Lung (tissue), 12 donors: ENCODE data around the gene FZD10. TPM values are rescaled to one million over a fixed set of nuclear protein-coding genes. Genes with fewer than 3 reads are reported as not detected.

ENCODE experiments used
- ATAC-seq: fragments of 200-7000 bp; cut with Tn5 transposase; one replicate; pipeline ENCODE4 v1.9.1; 2020; ENCODE audit warnings: moderate number of reproducible peaks; ENCODE audit not compliant: insufficient read depth, low FRiP score
- DNase-seq, 3 donors: peaks; one replicate each; pipeline ENCODE4 v3.0.0-alpha.2; 2013 to 2017
- H3K27ac ChIP-seq, 2 donors: one replicate each; pipeline ENCODE4 v1.5.1; 2013; ENCODE audit warnings: mild to moderate bottlenecking in 2 of 2, moderate library complexity in 2 of 2, control low read depth in 1 of 2, inconsistent platforms in 1 of 2, low read depth in 1 of 2, low read length in 1 of 2
- H3K27me3 ChIP-seq, 3 donors: one replicate each; pipeline ENCODE4 v1.5.1; 2013; ENCODE audit warnings: low read length in 2 of 3; ENCODE audit not compliant: control insufficient read depth in 3 of 3, insufficient read depth in 3 of 3
- H3K36me3 ChIP-seq, 4 donors: one replicate each; pipeline ENCODE4 v1.5.1; 2013; ENCODE audit warnings: low read length in 4 of 4, mild to moderate bottlenecking in 1 of 4, moderate library complexity in 1 of 4; ENCODE audit not compliant: control insufficient read depth in 4 of 4, insufficient read depth in 4 of 4
- H3K4me1 ChIP-seq, 5 donors: one replicate each; pipeline ENCODE4 v1.5.1; 2013; ENCODE audit warnings: low read length in 5 of 5, mild to moderate bottlenecking in 2 of 5, moderate library complexity in 1 of 5; ENCODE audit not compliant: control insufficient read depth in 5 of 5, insufficient read depth in 5 of 5
- H3K4me3 ChIP-seq: one replicate; pipeline ENCODE4 v1.5.1; 2013; ENCODE audit warnings: mild to moderate bottlenecking, control low read depth, moderate library complexity
- H3K9ac ChIP-seq, 2 donors: one replicate each; pipeline ENCODE4 v1.5.1; 2013; ENCODE audit warnings: low read length in 2 of 2, control low read depth in 1 of 2; ENCODE audit not compliant: insufficient read depth in 1 of 2
- H3K9me3 ChIP-seq, 4 donors: one replicate each; pipeline ENCODE4 v1.5.1; 2013; ENCODE audit warnings: low read length in 3 of 4, mild to moderate bottlenecking in 1 of 4, moderate library complexity in 1 of 4; ENCODE audit not compliant: control insufficient read depth in 4 of 4, insufficient read depth in 3 of 4
- WGBS, 2 donors: extraction: QIAGEN DNeasy Blood & Tissue Kit; methylation state at CpG; one replicate each; pipeline ENCODE4 v1.1.7; 2013; 5-methylcytosine and 5-hydroxymethylcytosine counted together
- polyA plus RNA-seq, 2 donors: library from polyadenylated mRNA; stranded (reverse); fragments of 200-250 nt; gene quantifications; one replicate each; pipeline ENCODE4 v1.2.1, GENCODE V29; 2013
- total RNA-seq, 2 donors: library from RNA; depleted of rRNA in 1 of 2; stranded (reverse); fragments of >200 nt in 1 of 2; gene quantifications; one replicate each; pipeline ENCODE4 v1.2.1, GENCODE V29; 2014 to 2021
- TF ChIP-seq, protein P1 (sequence below): IDR thresholded peaks from 2 replicates; pipeline ENCODE4 v1.5.1; 2012; ENCODE audit warnings: mild to moderate bottlenecking; ENCODE audit errors: control extremely low read depth, extremely low read depth
- donor health status: control.
- donor health status: control.
- donor health status: Bipolar disorder and iron deficiency.
- donor health status: healthy.
- donor health status: DM: yes; HTN: yes; CAD: no.

FZD10 gene
- total and polyA plus RNA-seq, 4 donors, result 0.49 to 1.8 (median 1.1) TPM

DNA sequence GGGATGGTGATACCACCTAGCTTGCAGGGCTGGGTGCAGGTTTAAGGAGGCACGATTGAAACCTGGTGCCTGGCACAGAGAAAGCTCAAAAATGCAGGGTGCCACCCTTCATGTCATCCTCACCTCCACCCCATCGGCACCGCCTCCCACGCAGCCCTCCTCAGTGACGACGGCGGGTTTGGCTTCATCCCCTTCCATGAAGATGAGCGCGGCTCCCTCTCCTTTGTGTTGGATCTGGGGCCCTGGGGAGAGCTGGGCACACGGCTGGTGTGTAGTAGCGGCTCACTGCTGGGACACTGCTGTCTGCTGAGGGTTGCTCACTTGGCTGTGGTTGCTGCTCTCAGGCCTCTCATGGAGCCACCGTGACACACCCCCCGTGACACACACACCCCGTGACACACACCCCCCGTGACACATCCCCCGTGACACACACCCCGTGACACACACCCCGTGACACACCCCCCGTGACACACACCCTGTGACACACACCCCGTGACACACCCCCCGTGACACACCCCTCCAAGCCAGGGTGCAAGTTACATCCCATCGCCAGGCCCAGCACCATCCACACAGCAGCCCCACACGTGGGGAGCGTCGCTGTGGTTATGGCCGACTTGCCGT lies 42.9 kb upstream of the FZD10 start:
- Histone ChIP-seq H3K27ac (no peak overlapping the region), H3K27me3 (peaks cover 0 to 5% (median 0%) of the 10 kb centered on the region in 3 donors), H3K9me3 (peaks cover 0 to 3% (median 0%) of the 10 kb centered on the region in 4 donors), H3K4me1 (peaks cover 0 to 26% (median 0%) of the 10 kb centered on the region in 5 donors), H3K4me3 (no peak overlapping the region), H3K9ac (no peak overlapping the region), H3K36me3 (no peaks in the 10 kb centered on the region)
- WGBS, 2 donors, result 88 to 94% methylated on average over 27 of the region's 27 CpGs
- DNase-seq, result no peak
- no peak for ATAC-seq
- TF ChIP-seq, protein P1, sequence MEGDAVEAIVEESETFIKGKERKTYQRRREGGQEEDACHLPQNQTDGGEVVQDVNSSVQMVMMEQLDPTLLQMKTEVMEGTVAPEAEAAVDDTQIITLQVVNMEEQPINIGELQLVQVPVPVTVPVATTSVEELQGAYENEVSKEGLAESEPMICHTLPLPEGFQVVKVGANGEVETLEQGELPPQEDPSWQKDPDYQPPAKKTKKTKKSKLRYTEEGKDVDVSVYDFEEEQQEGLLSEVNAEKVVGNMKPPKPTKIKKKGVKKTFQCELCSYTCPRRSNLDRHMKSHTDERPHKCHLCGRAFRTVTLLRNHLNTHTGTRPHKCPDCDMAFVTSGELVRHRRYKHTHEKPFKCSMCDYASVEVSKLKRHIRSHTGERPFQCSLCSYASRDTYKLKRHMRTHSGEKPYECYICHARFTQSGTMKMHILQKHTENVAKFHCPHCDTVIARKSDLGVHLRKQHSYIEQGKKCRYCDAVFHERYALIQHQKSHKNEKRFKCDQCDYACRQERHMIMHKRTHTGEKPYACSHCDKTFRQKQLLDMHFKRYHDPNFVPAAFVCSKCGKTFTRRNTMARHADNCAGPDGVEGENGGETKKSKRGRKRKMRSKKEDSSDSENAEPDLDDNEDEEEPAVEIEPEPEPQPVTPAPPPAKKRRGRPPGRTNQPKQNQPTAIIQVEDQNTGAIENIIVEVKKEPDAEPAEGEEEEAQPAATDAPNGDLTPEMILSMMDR, result no peak

DNA sequence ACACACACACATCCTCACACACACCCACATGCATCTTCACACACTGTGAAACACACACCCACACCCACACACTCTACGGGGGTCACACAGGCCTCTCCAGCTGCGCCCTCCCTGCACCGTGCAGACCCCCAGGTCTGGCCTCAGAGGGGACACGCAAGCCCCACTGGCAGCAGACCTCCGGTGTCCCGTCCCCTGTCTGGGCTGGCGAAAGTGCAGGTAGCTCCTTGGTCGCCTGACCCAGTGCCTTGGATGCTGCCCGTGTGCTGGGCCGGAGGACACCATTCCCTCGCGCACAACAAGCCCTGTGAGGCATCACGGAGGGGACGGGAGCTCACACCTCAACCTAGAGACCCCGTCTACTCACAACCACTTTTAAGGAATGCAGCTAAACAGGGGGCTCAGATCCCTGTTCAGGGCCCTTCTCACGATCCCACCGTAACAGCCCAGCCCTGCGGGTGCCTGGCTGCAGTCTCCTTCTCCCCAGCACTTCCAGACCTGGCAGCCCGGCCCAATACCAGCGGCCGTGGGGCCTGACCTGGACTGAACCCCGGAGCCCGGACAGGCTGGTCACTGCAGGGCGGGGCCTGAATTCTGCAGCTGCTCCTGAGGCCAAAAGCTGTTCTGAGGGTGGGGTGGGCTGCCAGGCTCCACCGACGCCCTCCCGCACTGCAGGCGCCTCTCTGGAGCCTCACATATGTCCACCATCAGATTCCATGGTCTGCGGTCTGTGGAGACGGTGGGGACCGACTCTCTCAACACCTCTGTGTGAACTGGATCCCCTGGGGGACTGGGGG lies 42.1 kb upstream of the FZD10 start:
- peaks cover 0 to 26% (median 0%) of the 10 kb centered on the region in 5 donors for H3K4me1 ChIP-seq
- H3K9me3 ChIP-seq, result peaks cover 0 to 4% (median 0%) of the 10 kb centered on the region in 4 donors
- TF ChIP-seq, protein P1, result no peak
- no peak overlapping the region for H3K4me3 ChIP-seq
- WGBS, 2 donors, result 66 to 75% methylated on average over 31 of the region's 31 CpGs
- ATAC-seq (no peak), DNase-seq (no peak)
- no peak overlapping the region for H3K27ac ChIP-seq
- no peaks in the 10 kb centered on the region for H3K36me3 ChIP-seq
- H3K9ac ChIP-seq, result no peak overlapping the region
- peaks cover 0 to 5% (median 0%) of the 10 kb centered on the region in 3 donors for H3K27me3 ChIP-seq

DNA sequence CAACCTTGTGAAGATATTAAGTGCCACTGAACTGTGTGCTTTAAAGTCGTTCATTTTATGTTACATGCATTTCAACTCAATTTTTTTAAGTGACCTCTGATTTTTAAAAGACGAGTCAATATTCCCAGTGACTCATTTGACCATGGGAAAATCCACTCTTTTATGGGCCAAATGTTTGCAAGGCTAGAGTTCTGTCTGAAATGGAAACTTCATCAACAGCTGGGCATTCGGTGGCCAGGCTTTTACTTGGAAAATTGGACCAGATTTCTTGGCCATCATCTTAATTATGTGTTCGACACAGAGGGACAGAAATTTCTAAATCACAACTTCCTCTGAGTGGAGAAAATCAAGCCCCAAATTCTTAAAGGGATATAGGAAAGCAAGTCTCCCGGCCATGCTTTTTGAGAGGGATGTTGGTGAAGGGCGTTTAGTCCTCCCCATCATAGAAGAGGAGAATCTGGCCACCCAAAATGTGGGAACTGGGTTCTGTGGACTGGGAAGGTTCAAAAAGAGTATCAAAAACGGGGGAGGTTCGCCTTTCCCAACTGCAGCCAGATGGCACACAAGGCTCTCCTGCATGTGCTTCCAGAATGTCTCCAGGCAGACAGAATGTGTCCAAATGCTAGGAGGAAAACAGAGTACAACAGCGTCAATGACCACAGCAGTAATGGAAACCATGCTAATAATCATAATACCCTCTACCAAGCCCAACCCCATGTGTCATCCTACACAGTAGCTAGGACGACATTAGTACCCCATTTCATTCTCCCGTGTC lies 40.9 kb upstream of the FZD10 start:
- WGBS, 2 donors, result 61 to 65% methylated on average over 11 of the region's 11 CpGs
- H3K27me3 ChIP-seq, result peaks cover 0 to 5% (median 0%) of the 10 kb centered on the region in 3 donors
- peaks cover 0 to 31% (median 0%) of the 10 kb centered on the region in 5 donors for H3K4me1 ChIP-seq
- ATAC-seq (no peak), DNase-seq (peak in 2 of 3 donors; percentile 50 to 57)
- H3K9me3 ChIP-seq, result peaks cover 0 to 4% (median 0%) of the 10 kb centered on the region in 4 donors
- no peak overlapping the region for H3K9ac ChIP-seq
- no peaks in the 10 kb centered on the region for H3K36me3 ChIP-seq
- TF ChIP-seq, protein P1, result no peak
- no peak overlapping the region for H3K4me3 ChIP-seq
- no peak overlapping the region for H3K27ac ChIP-seq
